HEK293T (cell line): ENCODE results near the gene EFCAB8.

ENCODE experiments used
- BHLHE40 ChIP-seq: fragments of 450-650 bp; IDR thresholded peaks from 2 replicates; pipeline ENCODE4 v1.6.1; 2016; ENCODE audit warnings: mild to moderate bottlenecking, moderate library complexity, borderline replicate concordance
- CTBP1 ChIP-seq: fragments of 450-650 bp; IDR thresholded peaks from 2 replicates; pipeline ENCODE4 v1.6.1; 2016; ENCODE audit warnings: borderline replicate concordance
- ELF4 ChIP-seq: fragments of 450-650 bp; IDR thresholded peaks from 2 replicates; pipeline ENCODE4 v1.6.1; 2017; ENCODE audit warnings: antibody characterized with exemption
- FOXA1 ChIP-seq: fragments of 450-650 bp; IDR thresholded peaks from 2 replicates; pipeline ENCODE4 v1.6.1; 2016; ENCODE audit warnings: mild to moderate bottlenecking
- FOXK2 ChIP-seq: fragments of 450-650 bp; IDR thresholded peaks from 2 replicates; pipeline ENCODE4 v1.6.1; 2016; ENCODE audit warnings: mild to moderate bottlenecking
- FOXM1 ChIP-seq: fragments of 450-650 bp; IDR thresholded peaks from 2 replicates; pipeline ENCODE4 v1.6.1; 2017; ENCODE audit warnings: mild to moderate bottlenecking, borderline replicate concordance
- HDGF ChIP-seq: fragments of 450-650 bp; IDR thresholded peaks from 2 replicates; pipeline ENCODE4 v1.6.1; 2017; ENCODE audit warnings: antibody characterized with exemption, borderline replicate concordance
- NFRKB ChIP-seq: fragments of 450-650 bp; IDR thresholded peaks from 2 replicates; pipeline ENCODE4 v1.6.1; 2016; ENCODE audit warnings: mild to moderate bottlenecking, moderate library complexity
- SP1 ChIP-seq: fragments of 450-650 bp; IDR thresholded peaks from 2 replicates; pipeline ENCODE4 v1.6.1; 2017
- SUZ12 ChIP-seq: fragments of 450-650 bp; IDR thresholded peaks from 2 replicates; pipeline ENCODE4 v1.6.1; 2016; ENCODE audit warnings: mild to moderate bottlenecking
- TARDBP ChIP-seq: fragments of 450-650 bp; IDR thresholded peaks from 2 replicates; pipeline ENCODE4 v1.6.1; 2016
- ZNF384 ChIP-seq: fragments of 450-650 bp; IDR thresholded peaks from 2 replicates; pipeline ENCODE4 v1.6.1; 2016
- TF ChIP-seq, protein P1 (sequence below): fragments of 450-650 bp; IDR thresholded peaks from 2 replicates; pipeline ENCODE4 v1.6.1; 2016

DNA sequence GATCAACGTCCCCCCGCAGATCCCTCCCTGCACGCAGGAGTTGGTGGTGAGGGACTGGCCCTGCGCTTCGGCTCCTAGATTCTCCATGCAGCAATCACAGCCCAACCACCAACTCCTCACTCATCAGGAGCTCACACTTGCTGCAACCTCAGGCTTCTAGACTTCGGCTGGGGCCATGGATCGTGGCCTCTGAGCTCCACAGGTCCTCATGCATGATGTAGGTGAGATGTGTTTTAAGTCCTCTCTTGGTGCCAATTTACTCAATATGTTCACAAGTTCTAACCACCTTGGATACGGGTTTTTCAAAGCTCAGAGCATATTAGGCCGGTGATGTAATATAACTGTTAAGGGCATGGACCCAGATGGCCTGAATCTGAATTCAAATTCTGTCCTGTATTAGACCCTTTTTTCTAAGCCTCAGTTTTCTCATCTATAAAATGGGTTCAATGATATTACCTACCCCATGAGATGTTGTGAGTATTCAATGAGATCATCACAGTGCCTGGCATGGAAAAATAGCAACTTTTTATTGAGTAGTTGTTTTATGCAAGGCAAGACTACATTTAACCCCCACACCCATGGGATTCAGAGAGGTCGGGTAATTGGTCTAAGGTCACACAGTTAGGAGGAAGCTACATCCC, 114.5 kb downstream of the EFCAB8 start:
- TF ChIP-seq SP1, result no peak
- no peak for TF ChIP-seq FOXA1
- no peak for TF ChIP-seq NFRKB
- TF ChIP-seq FOXM1, result no peak
- no peak for TF ChIP-seq SUZ12
- TF ChIP-seq BHLHE40, result no peak
- TF ChIP-seq FOXK2, result no peak
- no peak for TF ChIP-seq ELF4
- TF ChIP-seq, protein P1, sequence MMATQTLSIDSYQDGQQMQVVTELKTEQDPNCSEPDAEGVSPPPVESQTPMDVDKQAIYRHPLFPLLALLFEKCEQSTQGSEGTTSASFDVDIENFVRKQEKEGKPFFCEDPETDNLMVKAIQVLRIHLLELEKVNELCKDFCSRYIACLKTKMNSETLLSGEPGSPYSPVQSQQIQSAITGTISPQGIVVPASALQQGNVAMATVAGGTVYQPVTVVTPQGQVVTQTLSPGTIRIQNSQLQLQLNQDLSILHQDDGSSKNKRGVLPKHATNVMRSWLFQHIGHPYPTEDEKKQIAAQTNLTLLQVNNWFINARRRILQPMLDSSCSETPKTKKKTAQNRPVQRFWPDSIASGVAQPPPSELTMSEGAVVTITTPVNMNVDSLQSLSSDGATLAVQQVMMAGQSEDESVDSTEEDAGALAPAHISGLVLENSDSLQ, result no peak
- TF ChIP-seq TARDBP, result no peak
- no peak for TF ChIP-seq CTBP1
- TF ChIP-seq ZNF384, result no peak
- TF ChIP-seq HDGF, result no peak
